Cardiac fibroblast (primary cell): ENCODE measurements around the gene RAB3IP.
"Not testable (repeated sequence)": the region's sequence is repeated elsewhere in the genome, so short reads cannot be mapped to it uniquely, and the experiment has no call there.

Experiments
- DNase-seq, 2 donors: peaks; one replicate each; pipeline versions ENCODE4 v3.0.0 to v3.0.0-alpha.2; 2010; ENCODE audit warnings: low read depth in 2 of 2
- H3K4me3 ChIP-seq, 2 donors: replicated peaks in 1 of 2; 1 replicate in 1 of 2; 2 replicates in 1 of 2; pipeline ENCODE4 v1.5.1; 2011; ENCODE audit warnings: low read depth in 2 of 2, low read length in 2 of 2, mild to moderate bottlenecking in 2 of 2, moderate library complexity in 1 of 2
- TF ChIP-seq, protein P1 (sequence below): IDR thresholded peaks from one replicate; pipeline ENCODE4 v1.5.1; 2011; ENCODE audit warnings: low read depth, mild to moderate bottlenecking, low read length, inconsistent platforms

Gene RAB3IP

DNA sequence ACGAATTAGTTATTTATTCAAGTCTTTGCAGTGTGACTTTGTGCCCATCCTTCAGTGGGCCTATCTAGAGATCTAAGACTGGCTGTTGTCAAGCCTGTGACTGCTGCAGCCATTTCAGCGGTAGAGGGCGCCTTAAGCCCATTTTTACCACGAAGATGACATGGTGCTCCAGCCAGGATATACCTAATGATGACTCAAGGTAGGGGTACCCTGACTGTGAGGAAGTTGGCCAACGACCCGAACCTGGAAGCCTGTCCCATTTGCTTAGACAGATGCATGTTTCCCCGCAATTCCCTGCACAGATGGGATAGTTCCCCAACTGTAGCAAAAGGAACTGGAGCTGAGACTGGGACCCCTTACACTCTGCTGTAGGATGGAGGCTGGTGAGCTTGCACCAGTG, 41.3 kb downstream of the RAB3IP start:
- H3K4me3 ChIP-seq = no peak overlapping the region
- TF ChIP-seq, protein P1, sequence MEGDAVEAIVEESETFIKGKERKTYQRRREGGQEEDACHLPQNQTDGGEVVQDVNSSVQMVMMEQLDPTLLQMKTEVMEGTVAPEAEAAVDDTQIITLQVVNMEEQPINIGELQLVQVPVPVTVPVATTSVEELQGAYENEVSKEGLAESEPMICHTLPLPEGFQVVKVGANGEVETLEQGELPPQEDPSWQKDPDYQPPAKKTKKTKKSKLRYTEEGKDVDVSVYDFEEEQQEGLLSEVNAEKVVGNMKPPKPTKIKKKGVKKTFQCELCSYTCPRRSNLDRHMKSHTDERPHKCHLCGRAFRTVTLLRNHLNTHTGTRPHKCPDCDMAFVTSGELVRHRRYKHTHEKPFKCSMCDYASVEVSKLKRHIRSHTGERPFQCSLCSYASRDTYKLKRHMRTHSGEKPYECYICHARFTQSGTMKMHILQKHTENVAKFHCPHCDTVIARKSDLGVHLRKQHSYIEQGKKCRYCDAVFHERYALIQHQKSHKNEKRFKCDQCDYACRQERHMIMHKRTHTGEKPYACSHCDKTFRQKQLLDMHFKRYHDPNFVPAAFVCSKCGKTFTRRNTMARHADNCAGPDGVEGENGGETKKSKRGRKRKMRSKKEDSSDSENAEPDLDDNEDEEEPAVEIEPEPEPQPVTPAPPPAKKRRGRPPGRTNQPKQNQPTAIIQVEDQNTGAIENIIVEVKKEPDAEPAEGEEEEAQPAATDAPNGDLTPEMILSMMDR = peak; percentile 81
- DNase-seq = peak; percentile 49 to 75

DNA sequence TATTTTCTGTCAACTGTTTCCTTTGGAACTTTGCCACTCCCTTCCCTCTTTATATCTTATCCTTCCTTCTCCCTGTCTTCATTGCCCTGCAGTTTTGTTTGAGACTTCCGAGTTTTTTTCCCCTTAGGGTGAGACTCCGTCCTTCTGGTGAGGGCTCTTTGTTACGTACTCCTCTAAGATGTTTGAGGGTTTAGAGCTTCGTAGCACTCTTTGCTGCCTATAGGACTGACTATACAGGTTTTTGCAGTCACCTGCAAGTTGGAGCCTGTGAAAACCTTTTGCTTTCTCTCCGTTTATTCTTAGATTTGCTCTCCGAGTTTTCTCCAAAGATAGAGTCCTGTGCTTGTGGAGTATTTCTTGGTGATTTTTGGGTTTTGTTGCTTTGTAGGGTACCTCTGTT, 44.7 kb downstream of the RAB3IP start:
- TF ChIP-seq, protein P1 = no peak
- no peak overlapping the region for H3K4me3 ChIP-seq
- DNase-seq = no peak

DNA sequence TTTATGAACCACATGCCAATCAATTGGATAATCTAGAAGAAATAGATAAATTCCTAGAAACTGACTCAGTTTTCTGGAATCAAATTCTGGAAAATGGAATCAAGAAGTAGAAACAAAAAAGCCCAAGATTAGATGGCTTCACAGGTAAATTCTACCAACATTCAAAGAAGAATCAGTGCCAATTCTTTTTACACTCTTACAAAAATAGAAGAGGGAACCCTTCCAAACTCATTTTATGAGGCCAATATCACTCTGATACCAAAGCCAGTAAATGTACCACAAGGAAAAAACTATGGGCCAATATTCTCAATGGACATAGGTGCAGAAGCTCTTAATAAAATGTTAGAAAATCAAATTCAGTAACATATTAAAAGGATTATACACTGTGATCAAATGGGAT, 50.7 kb downstream of the RAB3IP start:
- TF ChIP-seq, protein P1 = no peak
- H3K4me3 ChIP-seq = no peak overlapping the region
- DNase-seq = no peak

DNA sequence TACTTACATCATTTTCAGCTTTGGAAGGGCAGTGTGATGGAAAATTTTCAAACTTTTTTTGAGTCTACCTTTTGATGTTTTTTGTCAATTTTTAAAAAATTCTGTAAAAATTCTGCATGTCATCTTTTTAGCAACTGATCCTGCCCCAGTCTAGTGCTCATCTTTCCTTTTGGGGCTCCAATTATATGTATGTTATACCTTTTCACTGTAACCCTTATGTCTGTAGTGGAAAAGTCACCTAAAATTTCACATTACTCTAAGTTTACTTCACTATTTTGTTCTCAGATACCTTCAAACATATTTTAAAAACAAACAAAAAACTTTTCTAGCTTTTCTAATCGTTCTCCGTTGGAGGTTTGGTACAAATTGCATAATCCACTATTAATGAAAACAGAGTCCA, 53.9 kb downstream of the RAB3IP start:
- DNase-seq = peak in 1 of 2 donors; percentile 1
- TF ChIP-seq, protein P1 = no peak
- no peak overlapping the region for H3K4me3 ChIP-seq

DNA sequence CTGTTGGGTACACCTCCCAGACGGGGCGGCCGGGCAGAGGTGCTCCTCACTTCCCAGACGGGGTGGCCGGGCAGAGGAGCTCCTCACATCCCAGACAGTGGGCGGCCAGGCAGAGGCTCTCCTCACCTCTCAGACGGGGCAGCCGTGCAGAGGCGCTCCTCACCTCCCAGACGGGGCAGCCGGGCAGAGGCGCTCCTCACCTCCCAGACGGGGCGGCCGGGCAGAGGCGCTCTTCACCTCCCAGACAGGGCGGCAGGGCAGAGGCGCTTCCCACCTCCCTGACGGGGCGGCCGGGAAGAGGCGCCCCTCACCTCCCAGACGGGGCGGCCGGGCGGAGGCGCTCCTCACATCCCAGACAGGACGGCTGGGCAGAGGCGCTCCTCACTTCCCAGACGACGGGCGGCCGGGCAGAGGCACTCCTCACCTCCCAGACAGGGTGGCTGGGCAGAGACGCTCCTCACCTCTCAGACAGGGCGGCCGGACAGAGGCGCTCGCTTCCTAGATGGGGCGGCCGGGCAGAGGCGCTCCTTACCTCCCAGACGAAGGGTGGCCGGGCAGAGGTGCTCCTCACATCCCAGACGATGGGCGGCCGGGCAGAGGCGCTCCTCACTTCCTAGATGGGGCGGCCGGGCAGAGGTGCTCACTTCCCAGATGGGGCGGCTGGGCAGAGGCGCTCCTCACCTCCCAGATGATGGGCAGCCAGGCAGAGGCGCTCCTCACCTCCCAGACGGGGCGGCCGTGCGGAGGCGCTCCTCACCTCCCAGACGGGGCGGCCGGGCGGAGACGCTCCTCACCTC, 68.6 kb downstream of the RAB3IP start:
- H3K4me3 ChIP-seq, DNase-seq: not testable (repeated sequence)

DNA sequence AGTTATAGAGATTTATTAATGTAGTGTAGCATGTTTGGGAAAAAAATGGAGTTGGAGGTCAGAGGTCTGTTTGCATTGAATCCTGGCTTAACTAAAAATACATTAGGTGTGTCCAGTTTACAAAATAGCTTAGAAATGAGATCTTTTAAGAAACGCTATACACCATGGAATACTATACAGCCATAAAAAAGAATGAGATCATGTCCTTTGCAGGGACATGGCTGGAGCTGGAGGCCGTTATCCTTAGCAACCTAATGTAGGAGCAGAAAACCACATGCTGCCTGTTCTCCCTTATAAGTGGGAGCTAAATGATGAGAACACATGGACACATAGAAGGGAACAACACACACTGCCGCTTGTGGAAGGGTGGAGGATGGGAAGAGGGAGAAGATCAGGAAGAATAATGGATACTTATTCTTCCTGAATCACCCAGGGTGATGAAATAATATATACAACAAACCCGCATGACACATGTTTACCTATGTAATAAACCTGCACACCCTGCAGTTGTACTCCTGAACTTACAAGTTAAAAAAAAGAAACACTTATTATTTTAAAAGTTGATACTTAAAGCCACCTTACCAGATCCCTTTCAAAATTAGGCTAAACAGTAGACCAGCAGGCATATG, 72.3 kb downstream of the RAB3IP start:
- H3K4me3 ChIP-seq = no peak overlapping the region
- TF ChIP-seq, protein P1 = no peak
- no peak for DNase-seq

DNA sequence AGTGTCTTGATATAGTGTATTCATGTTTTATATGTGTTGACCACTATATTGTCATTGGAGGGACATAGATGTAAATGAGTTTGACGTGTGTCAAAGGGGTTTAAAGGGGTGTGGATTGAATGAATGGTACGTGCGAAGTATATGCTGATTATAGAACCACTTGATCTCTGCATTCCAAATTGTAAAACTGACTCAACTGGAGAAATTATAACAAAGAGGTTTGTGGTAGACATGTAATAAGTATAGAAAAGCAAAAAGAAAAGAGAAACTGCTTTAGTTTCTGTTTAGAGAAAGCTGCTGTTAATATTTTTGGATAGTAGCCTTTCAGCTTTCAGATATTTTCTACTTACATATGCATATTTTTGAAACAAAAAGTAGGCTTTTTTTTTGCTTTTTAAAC, 77.4 kb downstream of the RAB3IP start:
- TF ChIP-seq, protein P1 = no peak
- DNase-seq = no peak
- no peak overlapping the region for H3K4me3 ChIP-seq
